Osteoblast (primary cell): ENCODE measurements around the gene NUP214. TPM values are rescaled to one million over a fixed set of nuclear protein-coding genes. Genes with fewer than 3 reads are reported as not detected.

Source experiments
- DNase-seq: peaks from one replicate; pipeline ENCODE4 v3.0.0; 2011; ENCODE audit warnings: low spot score, mixed read lengths; ENCODE audit not compliant: insufficient read length; ENCODE audit errors: missing footprints
- H2AFZ ChIP-seq: 2 replicates; pipeline ENCODE4 v1.6.0; 2011; ENCODE audit warnings: mild to moderate bottlenecking, low read length
- H3K27ac ChIP-seq: 2 replicates; pipeline ENCODE4 v1.5.1; 2011; ENCODE audit warnings: mild to moderate bottlenecking, low read depth, low read length, moderate library complexity
- H3K27me3 ChIP-seq: 2 replicates; pipeline ENCODE4 v1.6.0; 2012; ENCODE audit warnings: mild to moderate bottlenecking, control low read depth, inconsistent platforms, low read length, moderate library complexity; ENCODE audit not compliant: insufficient read depth
- H3K36me3 ChIP-seq: 2 replicates; pipeline ENCODE4 v1.5.1; 2011; ENCODE audit warnings: mild to moderate bottlenecking, low read length, control low read depth, moderate library complexity; ENCODE audit not compliant: insufficient read depth
- H3K4me1 ChIP-seq: 2 replicates; pipeline ENCODE4 v1.5.1; 2011; ENCODE audit warnings: mild to moderate bottlenecking, low read length, control low read depth, moderate library complexity; ENCODE audit not compliant: insufficient read depth
- H3K4me2 ChIP-seq: 2 replicates; pipeline ENCODE4 v1.6.0; 2011; ENCODE audit warnings: mild to moderate bottlenecking, low read length; ENCODE audit not compliant: insufficient read depth
- H3K4me3 ChIP-seq: fragments of 200-600 bp; sonication (generic); 3 replicates; pipeline ENCODE4 v1.5.1; 2012; ENCODE audit warnings: mild to moderate bottlenecking, low read length, inconsistent platforms; ENCODE audit not compliant: insufficient read depth
- H3K79me2 ChIP-seq: 2 replicates; pipeline ENCODE4 v1.6.0; 2012; ENCODE audit warnings: mild to moderate bottlenecking, low read length, control low read depth, inconsistent platforms; ENCODE audit not compliant: insufficient read depth
- H3K9me3 ChIP-seq: 2 replicates; pipeline ENCODE4 v1.5.1; 2011; ENCODE audit warnings: low read depth, low read length, control low read depth
- H4K20me1 ChIP-seq: 2 replicates; pipeline ENCODE4 v1.6.0; 2012; ENCODE audit warnings: mild to moderate bottlenecking, low read length, control low read depth; ENCODE audit not compliant: insufficient read depth
- CTCF ChIP-seq: IDR thresholded peaks from 2 replicates; pipeline ENCODE4 v1.5.1; 2011; ENCODE audit warnings: mild to moderate bottlenecking, low read depth, low read length, moderate library complexity; ENCODE audit errors: extremely low read depth
- total RNA-seq: library from RNA; depleted of rRNA; stranded (reverse); fragments of >200 nt; gene quantifications from 2 replicates; pipeline ENCODE4 v1.2.3, GENCODE V29; 2012

The NUP214 gene
- total RNA-seq, 1 donor = 17.7 TPM

GRCh38 chr9:131107760-131108159, 17.6 kb upstream of the NUP214 start:
- Histone ChIP-seq H3K4me3 (no peak overlapping the region), H2AFZ (no peak overlapping the region), H3K4me2 (no peak overlapping the region), H3K36me3 (no peaks in the 10 kb centered on the region), H3K79me2 (no peaks in the 10 kb centered on the region), H3K27me3 (peaks cover 15% of the 10 kb centered on the region), H3K9me3 (no peaks in the 10 kb centered on the region), H3K4me1 (no peaks in the 10 kb centered on the region), H4K20me1 (no peaks in the 10 kb centered on the region), H3K27ac (no peak overlapping the region)
- TF ChIP-seq CTCF = no peak
- peak; percentile 63 for DNase-seq

- DNase-seq = peak; percentile 92
- Histone ChIP-seq H3K4me2 (no peak overlapping the region), H3K4me1 (no peaks in the 10 kb centered on the region), H3K79me2 (no peaks in the 10 kb centered on the region), H4K20me1 (no peaks in the 10 kb centered on the region), H3K4me3 (no peak overlapping the region), H2AFZ (no peak overlapping the region), H3K36me3 (no peaks in the 10 kb centered on the region), H3K27me3 (peaks cover 13% of the 10 kb centered on the region), H3K9me3 (no peaks in the 10 kb centered on the region), H3K27ac (no peak overlapping the region)
- TF ChIP-seq CTCF = no peak
These were observed 14.1 kb upstream of the NUP214 start for GRCh38 chr9:131111186-131111853.

GRCh38 chr9:131111854-131112311, 13.5 kb upstream of the NUP214 start:
- Histone ChIP-seq H3K27ac (no peak overlapping the region), H2AFZ (peak overlapping the region; percentile 35), H3K4me1 (no peaks in the 10 kb centered on the region), H3K79me2 (no peaks in the 10 kb centered on the region), H3K36me3 (no peaks in the 10 kb centered on the region), H3K9me3 (no peaks in the 10 kb centered on the region), H3K4me3 (no peak overlapping the region), H4K20me1 (no peaks in the 10 kb centered on the region), H3K4me2 (no peak overlapping the region), H3K27me3 (peaks cover 13% of the 10 kb centered on the region)
- TF ChIP-seq CTCF = no peak
- peak; percentile 39 for DNase-seq

GRCh38 chr9:131112374-131113154, 12.8 kb upstream of the NUP214 start:
- Histone ChIP-seq H3K36me3 (no peaks in the 10 kb centered on the region), H3K79me2 (no peaks in the 10 kb centered on the region), H3K4me2 (no peak overlapping the region), H3K4me3 (no peak overlapping the region), H3K27me3 (peaks cover 12% of the 10 kb centered on the region), H3K9me3 (no peaks in the 10 kb centered on the region), H4K20me1 (no peaks in the 10 kb centered on the region), H2AFZ (peak overlapping the region; percentile 35), H3K27ac (no peak overlapping the region), H3K4me1 (peaks cover 4% of the 10 kb centered on the region)
- no peak for DNase-seq
- no peak for TF ChIP-seq CTCF
